Small intestine (tissue), 7 donors: ENCODE data around the gene ST3GAL3. TPM values are rescaled to one million over a fixed set of nuclear protein-coding genes. Genes with fewer than 3 reads are reported as not detected.
A peak's percentile ranks its signal among the peaks of the same experiment; 100 is the strongest.

Source experiments
- DNase-seq, 2 donors: peaks; one replicate each; pipeline versions ENCODE4 v3.0.0 to v3.0.0-alpha.2; 2013
- FAIRE-seq: peaks from 2 replicates; lab custom pipeline; 2012; peaks lifted over from hg19 to GRCh38; lab: Jason Lieb, UNC
- H3K27ac ChIP-seq, 3 donors: one replicate each; pipeline ENCODE4 v1.5.1; 2013; ENCODE audit warnings: low read length in 2 of 3, mild to moderate bottlenecking in 2 of 3, control low read depth in 1 of 3, inconsistent platforms in 1 of 3, low read depth in 1 of 3, moderate library complexity in 1 of 3
- H3K27me3 ChIP-seq, 3 donors: one replicate each; pipeline ENCODE4 v1.6.1; 2013; ENCODE audit warnings: low read length in 3 of 3, inconsistent platforms in 1 of 3; ENCODE audit not compliant: control insufficient read depth in 3 of 3, insufficient read depth in 3 of 3
- H3K36me3 ChIP-seq, 3 donors: one replicate each; pipeline ENCODE4 v1.6.1; 2013; ENCODE audit warnings: low read length in 3 of 3, inconsistent platforms in 1 of 3, low read depth in 1 of 3, mild to moderate bottlenecking in 1 of 3, moderate library complexity in 1 of 3; ENCODE audit not compliant: control insufficient read depth in 3 of 3, insufficient read depth in 2 of 3
- H3K4me1 ChIP-seq, 3 donors: one replicate each; pipeline ENCODE4 v1.6.1; 2013; ENCODE audit warnings: low read length in 2 of 3, inconsistent platforms in 1 of 3, low read depth in 1 of 3, mild to moderate bottlenecking in 1 of 3, moderate library complexity in 1 of 3; ENCODE audit not compliant: control insufficient read depth in 3 of 3, insufficient read depth in 2 of 3
- H3K4me3 ChIP-seq, 3 donors: one replicate each; pipeline ENCODE4 v1.5.1; 2013; ENCODE audit warnings: low read length in 3 of 3, control low read depth in 1 of 3, inconsistent platforms in 1 of 3, low read depth in 1 of 3, mild to moderate bottlenecking in 1 of 3, moderate library complexity in 1 of 3
- H3K9me3 ChIP-seq, 2 donors: one replicate each; pipeline ENCODE4 v1.6.1; 2013; ENCODE audit warnings: low read depth in 1 of 2, low read length in 1 of 2; ENCODE audit not compliant: control insufficient read depth in 2 of 2, insufficient read depth in 1 of 2
- WGBS, 3 donors: extraction: QIAGEN DNeasy Blood & Tissue Kit; methylation state at CpG; one replicate each; pipeline ENCODE4 v1.1.7; 2013; 5-methylcytosine and 5-hydroxymethylcytosine counted together
- polyA plus RNA-seq, 4 donors: library from polyadenylated mRNA; stranded (reverse) in 3 of 4; unstranded in 1 of 4; fragments of 200-250 nt in 3 of 4; fragments of 120-200 nt in 1 of 4; gene quantifications; one replicate each; pipeline versions ENCODE4 v1.2.1 to v1.2.3, GENCODE V29; 2013
- donor health status: healthy with polysubstance abuse.
- donor health status: control.
- donor health status: control.
- donor health status: Bipolar disorder and iron deficiency.
- donor health status: healthy.

Gene ST3GAL3
- polyA plus RNA-seq, 4 donors = 1.1 to 5.4 (median 3.7) TPM

- no peaks in the 10 kb centered on the region for H3K36me3 ChIP-seq
- no peak overlapping the region for H3K27ac ChIP-seq
- FAIRE-seq (no peak), DNase-seq (no peak)
- H3K4me3 ChIP-seq = no peak overlapping the region
- WGBS, 3 donors = 56 to 73% (median 69%) methylated on average over 2 to 3 of the region's 3 CpGs
- H3K27me3 ChIP-seq = no peaks in the 10 kb centered on the region
- no peaks in the 10 kb centered on the region for H3K9me3 ChIP-seq
- peaks cover 0 to 3% (median 2%) of the 10 kb centered on the region in 3 donors for H3K4me1 ChIP-seq
Measured at GRCh38 chr1:43871181-43871910, 164.0 kb downstream of the ST3GAL3 start.

GRCh38 chr1:43872280-43872679, 164.9 kb downstream of the ST3GAL3 start:
- Histone ChIP-seq H3K27ac (no peak overlapping the region), H3K9me3 (no peaks in the 10 kb centered on the region), H3K36me3 (no peaks in the 10 kb centered on the region), H3K4me1 (peaks cover 0 to 3% (median 2%) of the 10 kb centered on the region in 3 donors), H3K27me3 (no peaks in the 10 kb centered on the region), H3K4me3 (no peak overlapping the region)
- FAIRE-seq (no peak), DNase-seq (peak in 1 of 2 donors; percentile 12)
- 12 to 62% (median 13%) methylated on average over 3 to 5 of the region's 5 CpGs for WGBS, 3 donors

- DNase-seq = no peak
- no peaks in the 10 kb centered on the region for H3K4me1 ChIP-seq
- no peak for FAIRE-seq
- H3K27me3 ChIP-seq = no peaks in the 10 kb centered on the region
- no peaks in the 10 kb centered on the region for H3K9me3 ChIP-seq
- H3K27ac ChIP-seq = no peak overlapping the region
- no peaks in the 10 kb centered on the region for H3K36me3 ChIP-seq
- no peak overlapping the region for H3K4me3 ChIP-seq
Measured at GRCh38 chr1:43873851-43874250, 166.5 kb downstream of the ST3GAL3 start.

- Histone ChIP-seq H3K4me1 (no peaks in the 10 kb centered on the region), H3K27me3 (no peaks in the 10 kb centered on the region), H3K36me3 (peaks cover 0 to 1% (median 0%) of the 10 kb centered on the region in 3 donors), H3K9me3 (no peaks in the 10 kb centered on the region), H3K27ac (no peak overlapping the region), H3K4me3 (no peak overlapping the region)
- DNase-seq (no peak), FAIRE-seq (no peak)
- 93 to 97% (median 93%) methylated on average over 3 of the region's 3 CpGs for WGBS, 3 donors
Measured at GRCh38 chr1:43874716-43875115, 167.4 kb downstream of the ST3GAL3 start.

- WGBS, 3 donors = 84 to 89% (median 86%) methylated on average over 3 of the region's 3 CpGs
- Histone ChIP-seq H3K4me3 (no peak overlapping the region), H3K9me3 (no peaks in the 10 kb centered on the region), H3K27ac (no peak overlapping the region), H3K36me3 (peaks cover 0 to 4% (median 0%) of the 10 kb centered on the region in 3 donors), H3K4me1 (no peaks in the 10 kb centered on the region), H3K27me3 (no peaks in the 10 kb centered on the region)
- FAIRE-seq (no peak), DNase-seq (no peak)
Measured at GRCh38 chr1:43875331-43875730, 168.0 kb downstream of the ST3GAL3 start.

GRCh38 chr1:43877101-43877500, 169.8 kb downstream of the ST3GAL3 start:
- H3K4me1 ChIP-seq = no peaks in the 10 kb centered on the region
- DNase-seq (no peak), FAIRE-seq (no peak)
- H3K27me3 ChIP-seq = no peaks in the 10 kb centered on the region
- peaks cover 0 to 4% (median 0%) of the 10 kb centered on the region in 3 donors for H3K36me3 ChIP-seq
- H3K27ac ChIP-seq = no peak overlapping the region
- no peak overlapping the region for H3K4me3 ChIP-seq
- WGBS, 3 donors = 71 to 85% (median 84%) methylated on average over 2 of the region's 2 CpGs
- no peaks in the 10 kb centered on the region for H3K9me3 ChIP-seq

- no peaks in the 10 kb centered on the region for H3K9me3 ChIP-seq
- H3K27ac ChIP-seq = no peak overlapping the region
- H3K27me3 ChIP-seq = no peaks in the 10 kb centered on the region
- H3K36me3 ChIP-seq = peaks cover 0 to 4% (median 0%) of the 10 kb centered on the region in 3 donors
- H3K4me1 ChIP-seq = no peaks in the 10 kb centered on the region
- DNase-seq = no peak
- FAIRE-seq = no peak
- H3K4me3 ChIP-seq = no peak overlapping the region
- WGBS, 3 donors = 89 to 92% (median 90%) methylated on average over 2 of the region's 2 CpGs
Measured at GRCh38 chr1:43878440-43878839, 171.1 kb downstream of the ST3GAL3 start.

GRCh38 chr1:43878854-43879253, 171.5 kb downstream of the ST3GAL3 start:
- FAIRE-seq = no peak
- peaks cover 0 to 4% (median 0%) of the 10 kb centered on the region in 3 donors for H3K36me3 ChIP-seq
- no peaks in the 10 kb centered on the region for H3K27me3 ChIP-seq
- no peak for DNase-seq
- no peak overlapping the region for H3K4me3 ChIP-seq
- no peaks in the 10 kb centered on the region for H3K9me3 ChIP-seq
- H3K27ac ChIP-seq = no peak overlapping the region
- no peaks in the 10 kb centered on the region for H3K4me1 ChIP-seq
- 78 to 90% (median 82%) methylated on average over 4 of the region's 4 CpGs for WGBS, 3 donors

GRCh38 chr1:43879414-43879813, 172.1 kb downstream of the ST3GAL3 start:
- Histone ChIP-seq H3K4me3 (no peak overlapping the region), H3K36me3 (peaks cover 0 to 4% (median 0%) of the 10 kb centered on the region in 3 donors), H3K27ac (no peak overlapping the region), H3K27me3 (no peaks in the 10 kb centered on the region), H3K4me1 (no peaks in the 10 kb centered on the region), H3K9me3 (no peaks in the 10 kb centered on the region)
- 95 to 98% (median 97%) methylated on average over 4 of the region's 4 CpGs for WGBS, 3 donors
- FAIRE-seq (no peak), DNase-seq (no peak)
